Transverse colon (tissue), 3 donors: ENCODE measurements around the gene LSMEM2.

ENCODE experiments used
- POLR2A ChIP-seq: fragments of 450-650 bp; IDR thresholded peaks from one replicate; pipeline ENCODE4 v1.6.1; 2016; ENCODE audit warnings: antibody characterized with exemption, mild to moderate bottlenecking, moderate library complexity
- TF ChIP-seq, protein P1 (sequence below), 5 experiments: fragments of 200-600 bp in 3 of 5; fragments of 450-650 bp in 2 of 5; sonication (generic) in 3 of 5; IDR thresholded peaks; 1 replicate in 2 of 5; 2 replicates in 3 of 5; pipeline ENCODE4 v1.5.1; 2016 to 2017; ENCODE audit warnings: antibody characterized with exemption in 5 of 5, inconsistent platforms in 3 of 5, mild to moderate bottlenecking in 2 of 5, moderate library complexity in 1 of 5

DNA sequence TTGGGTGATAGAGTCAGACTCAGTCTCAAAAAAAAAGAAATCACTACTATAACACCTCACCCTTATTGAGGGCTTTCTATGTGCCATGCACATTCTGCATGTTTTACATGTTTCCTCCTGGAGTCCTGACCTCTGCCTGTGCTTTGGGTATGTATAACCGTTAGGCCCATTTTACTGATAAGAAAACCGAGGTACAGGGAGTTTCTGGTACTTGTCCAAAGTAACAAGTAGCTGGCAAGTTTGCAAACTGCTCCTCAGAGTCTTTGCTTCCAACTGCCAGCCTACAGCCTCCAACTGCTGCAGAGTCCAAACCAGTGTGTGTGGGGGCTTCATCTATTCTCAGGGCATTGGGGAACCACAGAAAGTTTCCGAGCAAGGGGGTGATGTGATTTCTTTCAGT lies 46.6 kb upstream of the LSMEM2 start:
- TF ChIP-seq, protein P1, sequence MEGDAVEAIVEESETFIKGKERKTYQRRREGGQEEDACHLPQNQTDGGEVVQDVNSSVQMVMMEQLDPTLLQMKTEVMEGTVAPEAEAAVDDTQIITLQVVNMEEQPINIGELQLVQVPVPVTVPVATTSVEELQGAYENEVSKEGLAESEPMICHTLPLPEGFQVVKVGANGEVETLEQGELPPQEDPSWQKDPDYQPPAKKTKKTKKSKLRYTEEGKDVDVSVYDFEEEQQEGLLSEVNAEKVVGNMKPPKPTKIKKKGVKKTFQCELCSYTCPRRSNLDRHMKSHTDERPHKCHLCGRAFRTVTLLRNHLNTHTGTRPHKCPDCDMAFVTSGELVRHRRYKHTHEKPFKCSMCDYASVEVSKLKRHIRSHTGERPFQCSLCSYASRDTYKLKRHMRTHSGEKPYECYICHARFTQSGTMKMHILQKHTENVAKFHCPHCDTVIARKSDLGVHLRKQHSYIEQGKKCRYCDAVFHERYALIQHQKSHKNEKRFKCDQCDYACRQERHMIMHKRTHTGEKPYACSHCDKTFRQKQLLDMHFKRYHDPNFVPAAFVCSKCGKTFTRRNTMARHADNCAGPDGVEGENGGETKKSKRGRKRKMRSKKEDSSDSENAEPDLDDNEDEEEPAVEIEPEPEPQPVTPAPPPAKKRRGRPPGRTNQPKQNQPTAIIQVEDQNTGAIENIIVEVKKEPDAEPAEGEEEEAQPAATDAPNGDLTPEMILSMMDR (IDR thresholded peaks at IDR 0.05): no peak
- no peak for TF ChIP-seq POLR2A
